Measurements from ENCODE around the gene RETNLB. TPM values are rescaled to one million over a fixed set of nuclear protein-coding genes. Genes with fewer than 3 reads are reported as not detected.

The RETNLB gene
- total RNA-seq, 1 experiment from 2014 or later = not detected

GRCh38 chr3:108742929-108743328 is 14.3 kb downstream of the RETNLB start:
- no peak overlapping the region for H3K4me3 Mint-ChIP-seq
- TF ChIP-seq ZMAT4 (CRISPR knock-in tag; IDR thresholded peaks at IDR 0.05) (no peak), ZNF121 (CRISPR knock-in tag; IDR thresholded peaks at IDR 0.05) (no peak), USF2 (CRISPR knock-in tag; IDR thresholded peaks at IDR 0.05) (no peak), ATF2 (CRISPR knock-in tag; IDR thresholded peaks at IDR 0.05; ENCODE audit: borderline replicate concordance, low read depth) (no peak), SOX15 (CRISPR knock-in tag; IDR thresholded peaks at IDR 0.05) (no peak), JAZF1 (CRISPR knock-in tag; IDR thresholded peaks at IDR 0.05) (no peak), MYBL2 (CRISPR knock-in tag; IDR thresholded peaks at IDR 0.05) (no peak), NR1H2 (CRISPR knock-in tag; IDR thresholded peaks at IDR 0.05) (no peak), MLX (CRISPR knock-in tag; IDR thresholded peaks at IDR 0.05) (no peak), ZNF423 (CRISPR knock-in tag; IDR thresholded peaks at IDR 0.05) (no peak), E2F5 (CRISPR knock-in tag; IDR thresholded peaks at IDR 0.05) (no peak)
- no peak for ATAC-seq
- CTCF ChIA-PET = interaction anchor here (0.7 kb wide), 1 partner anchor 172 kb away, joined by 3 read pairs; no protein-coding TSS in a partner anchor
- no peak overlapping the region for H3K27ac Mint-ChIP-seq
- 0 out of 2 replicates have a peak, but pooled peaks cover 2% of the 10 kb centered on the region for H3K27me3 Mint-ChIP-seq (ENCODE audit: low read depth)
- DNase-seq (ENCODE audit: low spot score) = no peak
- H3K9me3 Mint-ChIP-seq = peaks cover 15% of the 10 kb centered on the region
- POLR2A ChIA-PET = no interaction called here
- H3K36me3 Mint-ChIP-seq = peaks cover 5% of the 10 kb centered on the region; the same call in 1 of the 2 replicates
- no peaks in the 10 kb centered on the region for H3K4me1 Mint-ChIP-seq

- DNase-seq (ENCODE audit: low spot score) (no peak), ATAC-seq (no peak)
- Mint-ChIP-seq H3K27me3 (ENCODE audit: low read depth) (no peaks in the 10 kb centered on the region), H3K4me1 (no peaks in the 10 kb centered on the region), H3K9me3 (peaks cover 13% of the 10 kb centered on the region; the same call in 1 of the 2 replicates), H3K36me3 (no peaks in the 10 kb centered on the region), H3K4me3 (no peak overlapping the region), H3K27ac (no peak overlapping the region)
- POLR2A ChIA-PET = no interaction called here
- CTCF ChIA-PET = no interaction called here
- TF ChIP-seq ZNF425 (CRISPR knock-in tag; conservative IDR thresholded peaks at IDR 0.05) (no peak), MYBL2 (CRISPR knock-in tag; IDR thresholded peaks at IDR 0.05) (no peak), PRDM15 (CRISPR knock-in tag; IDR thresholded peaks at IDR 0.05) (no peak), ZNF512 (CRISPR knock-in tag; IDR thresholded peaks at IDR 0.05; ENCODE audit: borderline replicate concordance) (no peak), FOXK1 (CRISPR knock-in tag; IDR thresholded peaks at IDR 0.05) (no peak), ZNF423 (CRISPR knock-in tag; IDR thresholded peaks at IDR 0.05) (no peak), ZNF263 (CRISPR knock-in tag; IDR thresholded peaks at IDR 0.05; ENCODE audit: low read depth) (no peak), ZNF416 (CRISPR knock-in tag; IDR thresholded peaks at IDR 0.05) (no peak), JUN (CRISPR knock-in tag; IDR thresholded peaks at IDR 0.05) (no peak), GRHL2 (CRISPR knock-in tag; IDR thresholded peaks at IDR 0.05; ENCODE audit: insufficient replicate concordance, severe bottlenecking) (no peak)
Observed at GRCh38 chr3:108736821-108737220, 20.4 kb downstream of the RETNLB start.
